Fibroblast of lung (primary cell): ENCODE measurements around the gene ZNF140.

ENCODE experiments used
- EZH2 ChIP-seq: IDR thresholded peaks from 2 replicates; pipeline ENCODE4 v1.5.1; 2012; ENCODE audit warnings: low read length, control low read depth, mild to moderate bottlenecking; ENCODE audit errors: missing control alignments
- TF ChIP-seq, protein P1 (sequence below), 2 donors: IDR thresholded peaks in 1 of 2; conservative IDR thresholded peaks in 1 of 2; 1 replicate in 1 of 2; 2 replicates in 1 of 2; pipeline ENCODE4 v1.5.1; 2011 to 2012; ENCODE audit warnings: low read length in 2 of 2, control low read depth in 1 of 2, inconsistent platforms in 1 of 2, low read depth in 1 of 2, mild to moderate bottlenecking in 1 of 2

DNA sequence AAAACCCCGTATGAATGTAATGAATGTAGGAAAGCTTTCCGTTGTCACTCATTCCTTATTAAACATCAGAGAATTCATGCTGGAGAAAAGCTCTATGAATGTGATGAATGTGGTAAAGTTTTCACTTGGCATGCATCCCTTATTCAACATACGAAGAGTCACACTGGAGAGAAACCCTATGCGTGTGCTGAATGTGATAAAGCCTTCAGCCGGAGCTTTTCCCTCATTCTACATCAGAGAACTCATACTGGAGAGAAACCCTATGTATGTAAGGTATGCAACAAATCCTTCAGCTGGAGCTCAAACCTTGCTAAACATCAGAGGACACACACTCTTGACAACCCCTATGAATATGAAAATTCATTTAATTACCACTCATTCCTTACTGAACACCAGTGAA, 25.5 kb downstream of the ZNF140 start:
- TF ChIP-seq, protein P1, sequence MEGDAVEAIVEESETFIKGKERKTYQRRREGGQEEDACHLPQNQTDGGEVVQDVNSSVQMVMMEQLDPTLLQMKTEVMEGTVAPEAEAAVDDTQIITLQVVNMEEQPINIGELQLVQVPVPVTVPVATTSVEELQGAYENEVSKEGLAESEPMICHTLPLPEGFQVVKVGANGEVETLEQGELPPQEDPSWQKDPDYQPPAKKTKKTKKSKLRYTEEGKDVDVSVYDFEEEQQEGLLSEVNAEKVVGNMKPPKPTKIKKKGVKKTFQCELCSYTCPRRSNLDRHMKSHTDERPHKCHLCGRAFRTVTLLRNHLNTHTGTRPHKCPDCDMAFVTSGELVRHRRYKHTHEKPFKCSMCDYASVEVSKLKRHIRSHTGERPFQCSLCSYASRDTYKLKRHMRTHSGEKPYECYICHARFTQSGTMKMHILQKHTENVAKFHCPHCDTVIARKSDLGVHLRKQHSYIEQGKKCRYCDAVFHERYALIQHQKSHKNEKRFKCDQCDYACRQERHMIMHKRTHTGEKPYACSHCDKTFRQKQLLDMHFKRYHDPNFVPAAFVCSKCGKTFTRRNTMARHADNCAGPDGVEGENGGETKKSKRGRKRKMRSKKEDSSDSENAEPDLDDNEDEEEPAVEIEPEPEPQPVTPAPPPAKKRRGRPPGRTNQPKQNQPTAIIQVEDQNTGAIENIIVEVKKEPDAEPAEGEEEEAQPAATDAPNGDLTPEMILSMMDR (conservative IDR thresholded peaks at IDR 0.05 in 1 of 2, IDR thresholded peaks at IDR 0.05 in 1 of 2; ENCODE audit: low read depth in 1 of 2, low read length in 2 of 2): no peak
- no peak for TF ChIP-seq EZH2
